ENCODE measurements around the gene CYP4F3. TPM values are rescaled to one million over a fixed set of nuclear protein-coding genes. Genes with fewer than 3 reads are reported as not detected.
"Not testable (repeated sequence)": the region's sequence is repeated elsewhere in the genome, so short reads cannot be mapped to it uniquely, and the experiment has no call there.

The CYP4F3 gene
- polyA plus RNA-seq, 4 donors: 0.16 to 1.3 (median 0.54) TPM

GRCh38 chr19:15666186-15666585 is 25.5 kb downstream of the CYP4F3 start:
- no peak for DNase-seq (ENCODE audit: low read depth in 4 of 4, low spot score in 2 of 4)

GRCh38 chr19:15666883-15667282 is 26.2 kb downstream of the CYP4F3 start:
- DNase-seq (ENCODE audit: low read depth in 4 of 4, low spot score in 2 of 4): no peak

GRCh38 chr19:15669440-15669839 is 28.7 kb downstream of the CYP4F3 start:
- DNase-seq (ENCODE audit: low read depth in 4 of 4, low spot score in 2 of 4): no peak

- no peak for DNase-seq (ENCODE audit: low read depth in 4 of 4, low spot score in 2 of 4)
These were observed 29.2 kb downstream of the CYP4F3 start for GRCh38 chr19:15669891-15670290.

GRCh38 chr19:15671237-15671821 is 30.6 kb downstream of the CYP4F3 start:
- DNase-seq (ENCODE audit: low read depth in 4 of 4, low spot score in 2 of 4): no peak

- DNase-seq (ENCODE audit: low read depth in 4 of 4, low spot score in 2 of 4): no peak
These were observed 31.3 kb downstream of the CYP4F3 start for GRCh38 chr19:15671891-15672579.

GRCh38 chr19:15672580-15673175 is 32.0 kb downstream of the CYP4F3 start, which contains the start of gene CYP4F12:
CYP4F12 (plus strand) TSS chr19:15673087; CDS start chr19:15673530, 443 bp downstream.
- no peak for DNase-seq (ENCODE audit: low read depth in 4 of 4, low spot score in 2 of 4)

- no peak for DNase-seq (ENCODE audit: low read depth in 4 of 4, low spot score in 2 of 4)
These were observed 32.5 kb downstream of the CYP4F3 start for GRCh38 chr19:15673176-15673654.

GRCh38 chr19:15675560-15675959 is 34.9 kb downstream of the CYP4F3 start:
- DNase-seq (ENCODE audit: low read depth in 4 of 4, low spot score in 2 of 4): no peak

GRCh38 chr19:15679089-15679488 is 38.4 kb downstream of the CYP4F3 start:
- no peak for DNase-seq (ENCODE audit: low read depth in 4 of 4, low spot score in 2 of 4)

GRCh38 chr19:15679865-15680264 is 39.2 kb downstream of the CYP4F3 start:
- DNase-seq (ENCODE audit: low read depth in 4 of 4, low spot score in 2 of 4): not testable (repeated sequence)

GRCh38 chr19:15680478-15681322 is 40.0 kb downstream of the CYP4F3 start:
- DNase-seq (ENCODE audit: low read depth in 4 of 4, low spot score in 2 of 4): no peak

- no peak for DNase-seq (ENCODE audit: low read depth in 4 of 4, low spot score in 2 of 4)
These were observed 42.7 kb downstream of the CYP4F3 start for GRCh38 chr19:15683411-15683810.

- no peak for DNase-seq (ENCODE audit: low read depth in 4 of 4, low spot score in 2 of 4)
These were observed 44.1 kb downstream of the CYP4F3 start for GRCh38 chr19:15684828-15685227.

GRCh38 chr19:15696654-15697194 is 56.0 kb downstream of the CYP4F3 start:
- DNase-seq (ENCODE audit: low read depth in 4 of 4, low spot score in 2 of 4): no peak

GRCh38 chr19:15701757-15702533 is 61.2 kb downstream of the CYP4F3 start:
- DNase-seq (ENCODE audit: low read depth in 4 of 4, low spot score in 2 of 4): no peak

- peak in 1 of 4 donors; percentile 12 for DNase-seq (ENCODE audit: low read depth in 4 of 4, low spot score in 2 of 4)
These were observed 61.8 kb downstream of the CYP4F3 start for GRCh38 chr19:15702534-15702930.

All from left renal cortex interstitium (tissue), 4 donors.